WTC11 (cell line): ENCODE results near the gene ARHGEF37. TPM values are rescaled to one million over a fixed set of nuclear protein-coding genes. Genes with fewer than 3 reads are reported as not detected.

Source experiments
- ATAC-seq: fragments of 200-7000 bp; cut with Tn5 transposase; 2 replicates; pipeline ENCODE4 v1.10.0; 2021; ENCODE audit warnings: mild to moderate bottlenecking, moderate library complexity
- CTCF ChIA-PET: fragments of 300-600 bp; sonication (Branson Sonifier 250); formaldehyde crosslinking; loops from one replicate; lab custom pipeline; 2021; ENCODE audit warnings: antibody characterized with exemption; lab: Charles Lee
- POLR2A ChIA-PET: fragments of 350-600 bp; sonication (Branson Sonifier 250); formaldehyde crosslinking; loops from one replicate; lab custom pipeline; 2021; ENCODE audit warnings: antibody characterized with exemption; lab: Charles Lee
- DNase-seq: peaks from one replicate; pipeline ENCODE4 v3.0.0; 2021; ENCODE audit warnings: low spot score
- H3K27ac Mint-ChIP-seq: 2 replicates; pipeline ENCODE4 v1.8.0; 2021; ENCODE audit warnings: mixed read lengths
- H3K27me3 Mint-ChIP-seq: 2 replicates; pipeline ENCODE4 v1.8.0; 2021; ENCODE audit warnings: low read depth, mild to moderate bottlenecking, moderate library complexity, mixed read lengths
- H3K36me3 Mint-ChIP-seq: 2 replicates; pipeline ENCODE4 v1.8.0; 2021; ENCODE audit warnings: mixed read lengths
- H3K4me1 Mint-ChIP-seq: 2 replicates; pipeline ENCODE4 v1.8.0; 2022; ENCODE audit warnings: mixed read lengths
- H3K4me3 Mint-ChIP-seq: 2 replicates; pipeline ENCODE4 v1.8.0; 2021; ENCODE audit warnings: mild to moderate bottlenecking, moderate library complexity, mixed read lengths
- H3K9me3 Mint-ChIP-seq: 2 replicates; pipeline ENCODE4 v1.8.0; 2021; ENCODE audit warnings: mixed read lengths
- CREM ChIP-seq: sonication (generic); formaldehyde crosslinking; IDR thresholded peaks from 2 replicates; pipeline ENCODE4 v1.8.1; 2022; ENCODE audit warnings: mild to moderate bottlenecking, missing genetic modification reagents, moderate library complexity
- FOXJ3 ChIP-seq: sonication (generic); formaldehyde crosslinking; IDR thresholded peaks from 2 replicates; pipeline ENCODE4 v1.9.0; 2021; ENCODE audit warnings: missing genetic modification reagents, mild to moderate bottlenecking, borderline replicate concordance
- FOXK1 ChIP-seq: sonication (generic); formaldehyde crosslinking; IDR thresholded peaks from 2 replicates; pipeline ENCODE4 v1.8.0; 2022; ENCODE audit warnings: mild to moderate bottlenecking, moderate library complexity, missing genetic modification reagents
- GABPB1 ChIP-seq: sonication (generic); formaldehyde crosslinking; IDR thresholded peaks from 2 replicates; pipeline ENCODE4 v1.8.1; 2023; ENCODE audit warnings: mild to moderate bottlenecking, missing genetic modification reagents
- GRHL2 ChIP-seq: fragments of 250-450 bp; sonication (Bioruptor Pico); IDR thresholded peaks from 2 replicates; pipeline ENCODE4 v1.8.0; 2022; ENCODE audit warnings: mild to moderate bottlenecking, moderate library complexity; ENCODE audit not compliant: insufficient replicate concordance, severe bottlenecking
- MXD4 ChIP-seq: fragments of 250-450 bp; sonication (Bioruptor Pico); IDR thresholded peaks from 2 replicates; pipeline ENCODE4 v1.8.0; 2021; ENCODE audit warnings: mild to moderate bottlenecking, moderate library complexity, borderline replicate concordance
- TCF7 ChIP-seq: sonication (generic); formaldehyde crosslinking; IDR thresholded peaks from 2 replicates; pipeline ENCODE4 v1.8.0; 2022; ENCODE audit warnings: mild to moderate bottlenecking, low read depth, missing genetic modification reagents, moderate library complexity
- TEAD4 ChIP-seq: sonication (generic); formaldehyde crosslinking; IDR thresholded peaks from 2 replicates; pipeline ENCODE4 v1.8.0; 2022; ENCODE audit warnings: mild to moderate bottlenecking, missing genetic modification reagents
- ZBTB21 ChIP-seq: sonication (generic); formaldehyde crosslinking; IDR thresholded peaks from 2 replicates; pipeline ENCODE4 v1.8.1; 2023; ENCODE audit warnings: mild to moderate bottlenecking, missing genetic modification reagents, borderline replicate concordance
- ZNF138 ChIP-seq: sonication (generic); formaldehyde crosslinking; conservative IDR thresholded peaks from 2 replicates; pipeline ENCODE4 v1.8.1; 2022; ENCODE audit warnings: mild to moderate bottlenecking, moderate library complexity, missing genetic modification reagents
- ZNF281 ChIP-seq: sonication (generic); formaldehyde crosslinking; IDR thresholded peaks from 2 replicates; pipeline ENCODE4 v1.8.0; 2023; ENCODE audit warnings: mild to moderate bottlenecking, missing genetic modification reagents
- total RNA-seq: library from RNA; stranded (reverse); gene quantifications from 3 replicates; pipeline ENCODE4 v1.2.3, GENCODE V29; 2021
- TF ChIP-seq, protein P1 (sequence below): fragments of 250-450 bp; sonication (Bioruptor Pico); IDR thresholded peaks from 2 replicates; pipeline ENCODE4 v1.9.0; 2021; ENCODE audit warnings: moderate library complexity, mild to moderate bottlenecking, inconsistent platforms, borderline replicate concordance
- TF ChIP-seq, protein P2 (sequence below): sonication (generic); formaldehyde crosslinking; IDR thresholded peaks from 2 replicates; pipeline ENCODE4 v1.8.1; 2022; ENCODE audit warnings: low read depth, missing genetic modification reagents, borderline replicate concordance
- TF ChIP-seq, protein P3 (sequence below): fragments of 250-450 bp; sonication (Bioruptor Pico); IDR thresholded peaks from 2 replicates; pipeline ENCODE4 v1.9.0; 2021; ENCODE audit warnings: mild to moderate bottlenecking
- TF ChIP-seq, protein P4 (sequence below): sonication (generic); formaldehyde crosslinking; conservative IDR thresholded peaks from 2 replicates; pipeline ENCODE4 v1.8.1; 2022; ENCODE audit warnings: mild to moderate bottlenecking, missing genetic modification reagents
- TF ChIP-seq, protein P5 (sequence below): fragments of 250-450 bp; sonication (Bioruptor Pico); IDR thresholded peaks from 2 replicates; pipeline ENCODE4 v1.9.0; 2021; ENCODE audit warnings: mild to moderate bottlenecking, borderline replicate concordance
- TF ChIP-seq, protein P6 (sequence below): sonication (generic); formaldehyde crosslinking; IDR thresholded peaks from 2 replicates; pipeline ENCODE4 v1.8.0; 2022; ENCODE audit warnings: mild to moderate bottlenecking, missing genetic modification reagents

The ARHGEF37 gene
- total RNA-seq, 1 experiment from 2014 or later: 1.1 TPM

DNA sequence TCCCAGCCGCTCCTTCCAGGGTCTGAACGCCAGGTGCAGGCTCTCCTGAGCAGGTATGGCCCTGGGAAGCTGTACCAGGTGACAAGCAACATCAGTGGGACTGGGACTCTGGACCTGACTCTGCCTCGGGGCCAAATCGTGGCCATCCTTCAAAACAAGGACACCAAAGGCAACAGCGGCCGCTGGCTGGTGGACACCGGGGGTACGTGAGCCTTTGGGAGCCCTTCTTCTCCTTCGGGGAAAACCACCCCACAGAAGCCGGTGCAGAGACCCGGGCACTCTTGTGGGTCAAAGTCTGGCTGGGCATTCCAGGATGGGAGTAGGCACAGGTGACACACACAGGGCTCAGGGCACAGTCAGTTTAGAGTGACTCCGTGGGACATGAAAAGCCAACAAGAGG is 45.8 kb downstream of the ARHGEF37 start:
- no peak for ATAC-seq
- ChIA-PET CTCF (no interaction called here), POLR2A (no interaction called here)
- Mint-ChIP-seq H3K4me3 (no peak overlapping the region), H3K4me1 (peaks cover 10% of the 10 kb centered on the region), H3K36me3 (no peaks in the 10 kb centered on the region), H3K27me3 (no peaks in the 10 kb centered on the region), H3K27ac (no peak overlapping the region), H3K9me3 (no peaks in the 10 kb centered on the region)
- DNase-seq: no peak
- TF ChIP-seq ZBTB21 (CRISPR knock-in tag) (no peak), GRHL2 (CRISPR knock-in tag) (no peak), ZNF281 (CRISPR knock-in tag) (no peak), FOXJ3 (CRISPR knock-in tag) (no peak), MXD4 (CRISPR knock-in tag) (no peak), ZNF138 (no peak), GABPB1 (CRISPR knock-in tag) (no peak), FOXK1 (CRISPR knock-in tag) (no peak), TCF7 (no peak), TEAD4 (CRISPR knock-in tag) (no peak), CREM (CRISPR knock-in tag) (no peak)
- TF ChIP-seq, protein P1, sequence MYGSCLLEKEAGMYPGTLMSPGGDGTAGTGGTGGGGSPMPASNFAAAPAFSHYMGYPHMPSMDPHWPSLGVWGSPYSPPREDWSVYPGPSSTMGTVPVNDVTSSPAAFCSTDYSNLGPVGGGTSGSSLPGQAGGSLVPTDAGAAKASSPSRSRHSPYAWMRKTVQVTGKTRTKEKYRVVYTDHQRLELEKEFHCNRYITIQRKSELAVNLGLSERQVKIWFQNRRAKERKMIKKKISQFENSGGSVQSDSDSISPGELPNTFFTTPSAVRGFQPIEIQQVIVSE (CRISPR knock-in tag): no peak
- TF ChIP-seq, protein P2, sequence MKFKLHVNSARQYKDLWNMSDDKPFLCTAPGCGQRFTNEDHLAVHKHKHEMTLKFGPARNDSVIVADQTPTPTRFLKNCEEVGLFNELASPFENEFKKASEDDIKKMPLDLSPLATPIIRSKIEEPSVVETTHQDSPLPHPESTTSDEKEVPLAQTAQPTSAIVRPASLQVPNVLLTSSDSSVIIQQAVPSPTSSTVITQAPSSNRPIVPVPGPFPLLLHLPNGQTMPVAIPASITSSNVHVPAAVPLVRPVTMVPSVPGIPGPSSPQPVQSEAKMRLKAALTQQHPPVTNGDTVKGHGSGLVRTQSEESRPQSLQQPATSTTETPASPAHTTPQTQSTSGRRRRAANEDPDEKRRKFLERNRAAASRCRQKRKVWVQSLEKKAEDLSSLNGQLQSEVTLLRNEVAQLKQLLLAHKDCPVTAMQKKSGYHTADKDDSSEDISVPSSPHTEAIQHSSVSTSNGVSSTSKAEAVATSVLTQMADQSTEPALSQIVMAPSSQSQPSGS (CRISPR knock-in tag): no peak
- TF ChIP-seq, protein P3, sequence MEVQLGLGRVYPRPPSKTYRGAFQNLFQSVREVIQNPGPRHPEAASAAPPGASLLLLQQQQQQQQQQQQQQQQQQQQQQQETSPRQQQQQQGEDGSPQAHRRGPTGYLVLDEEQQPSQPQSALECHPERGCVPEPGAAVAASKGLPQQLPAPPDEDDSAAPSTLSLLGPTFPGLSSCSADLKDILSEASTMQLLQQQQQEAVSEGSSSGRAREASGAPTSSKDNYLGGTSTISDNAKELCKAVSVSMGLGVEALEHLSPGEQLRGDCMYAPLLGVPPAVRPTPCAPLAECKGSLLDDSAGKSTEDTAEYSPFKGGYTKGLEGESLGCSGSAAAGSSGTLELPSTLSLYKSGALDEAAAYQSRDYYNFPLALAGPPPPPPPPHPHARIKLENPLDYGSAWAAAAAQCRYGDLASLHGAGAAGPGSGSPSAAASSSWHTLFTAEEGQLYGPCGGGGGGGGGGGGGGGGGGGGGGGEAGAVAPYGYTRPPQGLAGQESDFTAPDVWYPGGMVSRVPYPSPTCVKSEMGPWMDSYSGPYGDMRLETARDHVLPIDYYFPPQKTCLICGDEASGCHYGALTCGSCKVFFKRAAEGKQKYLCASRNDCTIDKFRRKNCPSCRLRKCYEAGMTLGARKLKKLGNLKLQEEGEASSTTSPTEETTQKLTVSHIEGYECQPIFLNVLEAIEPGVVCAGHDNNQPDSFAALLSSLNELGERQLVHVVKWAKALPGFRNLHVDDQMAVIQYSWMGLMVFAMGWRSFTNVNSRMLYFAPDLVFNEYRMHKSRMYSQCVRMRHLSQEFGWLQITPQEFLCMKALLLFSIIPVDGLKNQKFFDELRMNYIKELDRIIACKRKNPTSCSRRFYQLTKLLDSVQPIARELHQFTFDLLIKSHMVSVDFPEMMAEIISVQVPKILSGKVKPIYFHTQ (CRISPR knock-in tag): no peak
- TF ChIP-seq, protein P4, sequence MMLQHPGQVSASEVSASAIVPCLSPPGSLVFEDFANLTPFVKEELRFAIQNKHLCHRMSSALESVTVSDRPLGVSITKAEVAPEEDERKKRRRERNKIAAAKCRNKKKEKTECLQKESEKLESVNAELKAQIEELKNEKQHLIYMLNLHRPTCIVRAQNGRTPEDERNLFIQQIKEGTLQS: no peak
- TF ChIP-seq, protein P5, sequence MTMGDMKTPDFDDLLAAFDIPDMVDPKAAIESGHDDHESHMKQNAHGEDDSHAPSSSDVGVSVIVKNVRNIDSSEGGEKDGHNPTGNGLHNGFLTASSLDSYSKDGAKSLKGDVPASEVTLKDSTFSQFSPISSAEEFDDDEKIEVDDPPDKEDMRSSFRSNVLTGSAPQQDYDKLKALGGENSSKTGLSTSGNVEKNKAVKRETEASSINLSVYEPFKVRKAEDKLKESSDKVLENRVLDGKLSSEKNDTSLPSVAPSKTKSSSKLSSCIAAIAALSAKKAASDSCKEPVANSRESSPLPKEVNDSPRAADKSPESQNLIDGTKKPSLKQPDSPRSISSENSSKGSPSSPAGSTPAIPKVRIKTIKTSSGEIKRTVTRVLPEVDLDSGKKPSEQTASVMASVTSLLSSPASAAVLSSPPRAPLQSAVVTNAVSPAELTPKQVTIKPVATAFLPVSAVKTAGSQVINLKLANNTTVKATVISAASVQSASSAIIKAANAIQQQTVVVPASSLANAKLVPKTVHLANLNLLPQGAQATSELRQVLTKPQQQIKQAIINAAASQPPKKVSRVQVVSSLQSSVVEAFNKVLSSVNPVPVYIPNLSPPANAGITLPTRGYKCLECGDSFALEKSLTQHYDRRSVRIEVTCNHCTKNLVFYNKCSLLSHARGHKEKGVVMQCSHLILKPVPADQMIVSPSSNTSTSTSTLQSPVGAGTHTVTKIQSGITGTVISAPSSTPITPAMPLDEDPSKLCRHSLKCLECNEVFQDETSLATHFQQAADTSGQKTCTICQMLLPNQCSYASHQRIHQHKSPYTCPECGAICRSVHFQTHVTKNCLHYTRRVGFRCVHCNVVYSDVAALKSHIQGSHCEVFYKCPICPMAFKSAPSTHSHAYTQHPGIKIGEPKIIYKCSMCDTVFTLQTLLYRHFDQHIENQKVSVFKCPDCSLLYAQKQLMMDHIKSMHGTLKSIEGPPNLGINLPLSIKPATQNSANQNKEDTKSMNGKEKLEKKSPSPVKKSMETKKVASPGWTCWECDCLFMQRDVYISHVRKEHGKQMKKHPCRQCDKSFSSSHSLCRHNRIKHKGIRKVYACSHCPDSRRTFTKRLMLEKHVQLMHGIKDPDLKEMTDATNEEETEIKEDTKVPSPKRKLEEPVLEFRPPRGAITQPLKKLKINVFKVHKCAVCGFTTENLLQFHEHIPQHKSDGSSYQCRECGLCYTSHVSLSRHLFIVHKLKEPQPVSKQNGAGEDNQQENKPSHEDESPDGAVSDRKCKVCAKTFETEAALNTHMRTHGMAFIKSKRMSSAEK (CRISPR knock-in tag): no peak
- TF ChIP-seq, protein P6, sequence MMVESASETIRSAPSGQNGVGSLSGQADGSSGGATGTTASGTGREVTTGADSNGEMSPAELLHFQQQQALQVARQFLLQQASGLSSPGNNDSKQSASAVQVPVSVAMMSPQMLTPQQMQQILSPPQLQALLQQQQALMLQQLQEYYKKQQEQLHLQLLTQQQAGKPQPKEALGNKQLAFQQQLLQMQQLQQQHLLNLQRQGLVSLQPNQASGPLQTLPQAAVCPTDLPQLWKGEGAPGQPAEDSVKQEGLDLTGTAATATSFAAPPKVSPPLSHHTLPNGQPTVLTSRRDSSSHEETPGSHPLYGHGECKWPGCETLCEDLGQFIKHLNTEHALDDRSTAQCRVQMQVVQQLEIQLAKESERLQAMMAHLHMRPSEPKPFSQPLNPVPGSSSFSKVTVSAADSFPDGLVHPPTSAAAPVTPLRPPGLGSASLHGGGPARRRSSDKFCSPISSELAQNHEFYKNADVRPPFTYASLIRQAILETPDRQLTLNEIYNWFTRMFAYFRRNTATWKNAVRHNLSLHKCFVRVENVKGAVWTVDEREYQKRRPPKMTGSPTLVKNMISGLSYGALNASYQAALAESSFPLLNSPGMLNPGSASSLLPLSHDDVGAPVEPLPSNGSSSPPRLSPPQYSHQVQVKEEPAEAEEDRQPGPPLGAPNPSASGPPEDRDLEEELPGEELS (CRISPR knock-in tag): no peak
